Measurements from ENCODE around the gene ABL1.

Gene ABL1

GRCh38 chr9:130921300-130921988 lies 86.4 kb downstream of the ABL1 start:
- Histone ChIP-seq H3K27me3 (ENCODE audit: control insufficient read depth, insufficient read depth, low read length) (no peaks in the 10 kb centered on the region), H3K9ac (ENCODE audit: low read length) (no peak overlapping the region), H3K4me1 (ENCODE audit: control insufficient read depth, low read depth, low read length) (no peaks in the 10 kb centered on the region), H3K27ac (ENCODE audit: low read length) (no peak overlapping the region), H3K36me3 (ENCODE audit: control insufficient read depth, low read depth, low read length) (no peaks in the 10 kb centered on the region), H3K4me3 (ENCODE audit: low read length) (no peak overlapping the region), H3K9me3 (ENCODE audit: control insufficient read depth, low read depth, low read length) (no peaks in the 10 kb centered on the region)

GRCh38 chr9:130921989-130922892 lies 87.2 kb downstream of the ABL1 start:
- Histone ChIP-seq H3K4me3 (ENCODE audit: low read length) (no peak overlapping the region), H3K27me3 (ENCODE audit: control insufficient read depth, insufficient read depth, low read length) (no peaks in the 10 kb centered on the region), H3K9me3 (ENCODE audit: control insufficient read depth, low read depth, low read length) (no peaks in the 10 kb centered on the region), H3K27ac (ENCODE audit: low read length) (no peak overlapping the region), H3K4me1 (ENCODE audit: control insufficient read depth, low read depth, low read length) (no peaks in the 10 kb centered on the region), H3K9ac (ENCODE audit: low read length) (no peak overlapping the region), H3K36me3 (ENCODE audit: control insufficient read depth, low read depth, low read length) (no peaks in the 10 kb centered on the region)

- Histone ChIP-seq H3K9ac (ENCODE audit: low read length) (no peak overlapping the region), H3K27ac (ENCODE audit: low read length) (no peak overlapping the region), H3K4me1 (ENCODE audit: control insufficient read depth, low read depth, low read length) (no peaks in the 10 kb centered on the region), H3K9me3 (ENCODE audit: control insufficient read depth, low read depth, low read length) (no peaks in the 10 kb centered on the region), H3K4me3 (ENCODE audit: low read length) (no peak overlapping the region), H3K36me3 (ENCODE audit: control insufficient read depth, low read depth, low read length) (no peaks in the 10 kb centered on the region), H3K27me3 (ENCODE audit: control insufficient read depth, insufficient read depth, low read length) (no peaks in the 10 kb centered on the region)
Observed at GRCh38 chr9:130922893-130923610, 88.0 kb downstream of the ABL1 start.

DNA sequence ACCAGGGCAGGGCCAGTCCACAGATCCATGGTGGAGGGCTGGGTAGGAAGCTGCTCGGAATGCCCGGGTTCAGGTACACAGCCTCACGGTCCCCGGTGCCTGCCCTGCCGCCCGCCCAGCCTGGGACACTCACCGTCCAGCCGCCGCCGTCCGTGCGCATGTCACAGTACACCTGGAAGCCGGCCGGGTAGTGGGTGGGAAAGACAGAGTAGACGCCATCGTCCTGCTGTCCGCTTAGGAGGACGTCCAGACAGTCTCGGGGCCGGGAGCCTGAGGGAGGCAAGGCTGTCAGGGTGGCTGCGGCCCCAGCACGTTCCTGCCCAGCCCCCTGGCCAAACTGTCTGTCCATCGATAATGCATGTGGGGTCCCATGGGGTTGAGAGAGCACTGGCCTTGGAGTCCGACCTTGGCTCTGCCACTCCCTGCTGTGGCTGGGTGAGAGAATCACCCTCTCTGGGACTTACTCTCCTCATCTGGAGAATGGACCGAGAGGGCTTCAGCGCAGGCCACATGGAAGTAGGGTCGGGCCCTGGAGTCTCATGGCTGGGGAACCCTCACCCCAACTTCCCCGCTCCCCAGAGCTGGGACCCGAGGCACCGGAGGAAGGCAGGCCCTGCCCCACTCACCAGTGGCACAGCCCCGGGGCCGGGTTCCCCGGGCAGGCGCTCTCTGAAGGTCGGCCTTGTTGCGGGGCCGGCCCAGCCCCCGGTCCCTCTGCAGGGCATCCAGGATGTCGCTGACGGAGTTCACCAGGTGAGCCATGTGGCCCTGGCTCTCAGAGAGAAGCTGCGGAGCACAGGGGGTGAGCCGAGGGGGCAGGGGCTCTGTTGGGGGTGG lies 88.8 kb downstream of the ABL1 start:
- H3K27ac ChIP-seq (ENCODE audit: low read length), result no peak overlapping the region
- H3K4me1 ChIP-seq (ENCODE audit: control insufficient read depth, low read depth, low read length), result no peaks in the 10 kb centered on the region
- no peaks in the 10 kb centered on the region for H3K36me3 ChIP-seq (ENCODE audit: control insufficient read depth, low read depth, low read length)
- H3K9me3 ChIP-seq (ENCODE audit: control insufficient read depth, low read depth, low read length), result no peaks in the 10 kb centered on the region
- no peak overlapping the region for H3K4me3 ChIP-seq (ENCODE audit: low read length)
- H3K27me3 ChIP-seq (ENCODE audit: control insufficient read depth, insufficient read depth, low read length), result no peaks in the 10 kb centered on the region
- H3K9ac ChIP-seq (ENCODE audit: low read length), result no peak overlapping the region

GRCh38 chr9:130924448-130924788 lies 89.4 kb downstream of the ABL1 start:
- no peak overlapping the region for H3K4me3 ChIP-seq (ENCODE audit: low read length)
- no peak overlapping the region for H3K27ac ChIP-seq (ENCODE audit: low read length)
- no peak overlapping the region for H3K9ac ChIP-seq (ENCODE audit: low read length)
- no peaks in the 10 kb centered on the region for H3K9me3 ChIP-seq (ENCODE audit: control insufficient read depth, low read depth, low read length)
- no peaks in the 10 kb centered on the region for H3K36me3 ChIP-seq (ENCODE audit: control insufficient read depth, low read depth, low read length)
- H3K4me1 ChIP-seq (ENCODE audit: control insufficient read depth, low read depth, low read length), result no peaks in the 10 kb centered on the region
- H3K27me3 ChIP-seq (ENCODE audit: control insufficient read depth, insufficient read depth, low read length), result no peaks in the 10 kb centered on the region

- Histone ChIP-seq H3K27ac (ENCODE audit: low read length) (no peak overlapping the region), H3K9me3 (ENCODE audit: control insufficient read depth, low read depth, low read length) (no peaks in the 10 kb centered on the region), H3K4me3 (ENCODE audit: low read length) (no peak overlapping the region), H3K9ac (ENCODE audit: low read length) (no peak overlapping the region), H3K4me1 (ENCODE audit: control insufficient read depth, low read depth, low read length) (no peaks in the 10 kb centered on the region), H3K27me3 (ENCODE audit: control insufficient read depth, insufficient read depth, low read length) (no peaks in the 10 kb centered on the region), H3K36me3 (ENCODE audit: control insufficient read depth, low read depth, low read length) (no peaks in the 10 kb centered on the region)
Observed at GRCh38 chr9:130925050-130925678, 90.1 kb downstream of the ABL1 start.

DNA sequence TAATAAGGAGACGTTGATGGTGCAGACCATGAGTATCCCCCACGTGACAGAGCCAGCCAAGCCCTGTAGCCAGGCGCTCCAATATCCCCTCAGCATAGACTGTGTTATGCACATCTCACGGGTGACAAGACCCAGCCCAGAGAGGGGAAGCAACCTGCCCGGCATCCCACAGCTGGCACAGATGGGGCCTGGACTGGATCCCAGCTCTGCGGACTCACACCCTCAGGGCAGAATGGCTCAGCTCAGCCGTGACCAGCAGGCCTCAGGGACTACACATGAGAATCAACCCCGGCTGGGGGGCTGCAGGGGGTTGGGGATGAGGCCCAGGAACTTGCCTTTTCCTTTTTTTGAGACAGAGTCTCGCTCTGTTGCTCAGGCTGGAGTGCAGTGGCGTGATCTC lies 92.3 kb downstream of the ABL1 start:
- no peak overlapping the region for H3K9ac ChIP-seq (ENCODE audit: low read length)
- H3K27me3 ChIP-seq (ENCODE audit: control insufficient read depth, insufficient read depth, low read length), result no peaks in the 10 kb centered on the region
- H3K36me3 ChIP-seq (ENCODE audit: control insufficient read depth, low read depth, low read length), result no peaks in the 10 kb centered on the region
- peaks cover under 1% of the 10 kb centered on the region for H3K4me1 ChIP-seq (ENCODE audit: control insufficient read depth, low read depth, low read length)
- no peak overlapping the region for H3K27ac ChIP-seq (ENCODE audit: low read length)
- H3K4me3 ChIP-seq (ENCODE audit: low read length), result no peak overlapping the region
- no peaks in the 10 kb centered on the region for H3K9me3 ChIP-seq (ENCODE audit: control insufficient read depth, low read depth, low read length)

- no peaks in the 10 kb centered on the region for H3K27me3 ChIP-seq (ENCODE audit: control insufficient read depth, insufficient read depth, low read length)
- no peak overlapping the region for H3K9ac ChIP-seq (ENCODE audit: low read length)
- no peaks in the 10 kb centered on the region for H3K36me3 ChIP-seq (ENCODE audit: control insufficient read depth, low read depth, low read length)
- H3K27ac ChIP-seq (ENCODE audit: low read length), result no peak overlapping the region
- H3K4me1 ChIP-seq (ENCODE audit: control insufficient read depth, low read depth, low read length), result peaks cover 4% of the 10 kb centered on the region
- no peaks in the 10 kb centered on the region for H3K9me3 ChIP-seq (ENCODE audit: control insufficient read depth, low read depth, low read length)
- no peak overlapping the region for H3K4me3 ChIP-seq (ENCODE audit: low read length)
Observed at GRCh38 chr9:130927995-130928900, 93.2 kb downstream of the ABL1 start.

DNA sequence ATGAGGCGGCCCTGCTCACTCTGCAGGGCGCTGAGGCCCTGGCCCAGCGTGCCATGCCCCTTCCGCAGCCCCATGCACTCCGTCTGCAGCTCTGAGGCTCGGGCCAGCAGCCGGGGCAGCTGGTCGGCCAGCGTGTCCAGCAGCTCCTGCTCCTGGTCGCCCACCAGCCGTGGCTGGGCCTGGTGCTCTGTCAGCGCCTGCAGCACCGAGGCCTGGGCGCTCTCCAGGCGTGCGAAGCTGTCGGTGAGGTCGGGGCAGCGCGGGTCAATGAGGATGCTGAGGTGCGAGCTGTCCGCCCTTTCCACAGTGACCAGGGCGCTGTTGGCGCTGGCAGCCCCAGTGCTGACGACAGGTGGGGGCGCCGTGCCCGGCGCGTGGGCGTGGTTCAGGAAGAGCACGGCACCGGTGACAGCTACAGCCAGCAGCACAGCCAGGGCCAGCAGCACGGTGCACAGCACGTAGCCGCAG lies 94.6 kb downstream of the ABL1 start:
- no peaks in the 10 kb centered on the region for H3K27me3 ChIP-seq (ENCODE audit: control insufficient read depth, insufficient read depth, low read length)
- H3K4me3 ChIP-seq (ENCODE audit: low read length), result no peak overlapping the region
- H3K4me1 ChIP-seq (ENCODE audit: control insufficient read depth, low read depth, low read length), result peaks cover 9% of the 10 kb centered on the region
- no peaks in the 10 kb centered on the region for H3K36me3 ChIP-seq (ENCODE audit: control insufficient read depth, low read depth, low read length)
- no peak overlapping the region for H3K27ac ChIP-seq (ENCODE audit: low read length)
- no peak overlapping the region for H3K9ac ChIP-seq (ENCODE audit: low read length)
- H3K9me3 ChIP-seq (ENCODE audit: control insufficient read depth, low read depth, low read length), result no peaks in the 10 kb centered on the region

GRCh38 chr9:130930132-130930803 lies 95.2 kb downstream of the ABL1 start:
- H3K27ac ChIP-seq (ENCODE audit: low read length), result no peak overlapping the region
- H3K4me3 ChIP-seq (ENCODE audit: low read length), result no peak overlapping the region
- H3K9me3 ChIP-seq (ENCODE audit: control insufficient read depth, low read depth, low read length), result no peaks in the 10 kb centered on the region
- peaks cover 9% of the 10 kb centered on the region for H3K4me1 ChIP-seq (ENCODE audit: control insufficient read depth, low read depth, low read length)
- no peaks in the 10 kb centered on the region for H3K36me3 ChIP-seq (ENCODE audit: control insufficient read depth, low read depth, low read length)
- no peaks in the 10 kb centered on the region for H3K27me3 ChIP-seq (ENCODE audit: control insufficient read depth, insufficient read depth, low read length)
- H3K9ac ChIP-seq (ENCODE audit: low read length), result no peak overlapping the region

Data from iPS-18a (cell line).